HCT116 (cell line): Measurements from ENCODE around the gene TTC9.

Experiments used
- CTCF ChIP-seq, 3 experiments: fragments of 200-600 bp in 1 of 3; sonication (generic) in 1 of 3; IDR thresholded peaks in 2 of 3; conservative IDR thresholded peaks in 1 of 3; 2 replicates each; pipeline ENCODE4 v1.5.1; 2012 to 2017; ENCODE audit warnings: low read depth in 2 of 3, low read length in 2 of 3, antibody characterized with exemption in 1 of 3, borderline replicate concordance in 1 of 3, control low read depth in 1 of 3, mild to moderate bottlenecking in 1 of 3, mixed read lengths in 1 of 3, mixed run types in 1 of 3, moderate library complexity in 1 of 3; ENCODE audit not compliant: insufficient read depth in 1 of 3
- EGR1 ChIP-seq: IDR thresholded peaks from 2 replicates; pipeline ENCODE4 v1.6.1; 2012; ENCODE audit warnings: low read depth
- MAX ChIP-seq: IDR thresholded peaks from 2 replicates; pipeline ENCODE4 v1.6.1; 2012
- POLR2A ChIP-seq: IDR thresholded peaks from 2 replicates; pipeline ENCODE4 v1.7.0; 2011; ENCODE audit warnings: borderline replicate concordance; ENCODE audit not compliant: insufficient read depth, insufficient read length; ENCODE audit errors: extremely low read depth
- POLR2AphosphoS5 ChIP-seq: IDR thresholded peaks from 2 replicates; pipeline ENCODE4 v1.6.1; 2011; ENCODE audit warnings: mild to moderate bottlenecking, low read depth, low read length, moderate library complexity
- RAD21 ChIP-seq: IDR thresholded peaks from 2 replicates; pipeline ENCODE4 v1.6.1; 2012; ENCODE audit warnings: low read depth, mild to moderate bottlenecking
- SRF ChIP-seq: IDR thresholded peaks from 2 replicates; pipeline ENCODE4 v1.6.1; 2012; ENCODE audit warnings: low read depth
- ZNF274 ChIP-seq: fragments of 200-500 bp; sonication (Bioruptor generic); IDR thresholded peaks from 2 replicates; pipeline ENCODE4 v1.6.1; 2014; ENCODE audit warnings: mild to moderate bottlenecking, low read depth, low read length, inconsistent platforms

DNA sequence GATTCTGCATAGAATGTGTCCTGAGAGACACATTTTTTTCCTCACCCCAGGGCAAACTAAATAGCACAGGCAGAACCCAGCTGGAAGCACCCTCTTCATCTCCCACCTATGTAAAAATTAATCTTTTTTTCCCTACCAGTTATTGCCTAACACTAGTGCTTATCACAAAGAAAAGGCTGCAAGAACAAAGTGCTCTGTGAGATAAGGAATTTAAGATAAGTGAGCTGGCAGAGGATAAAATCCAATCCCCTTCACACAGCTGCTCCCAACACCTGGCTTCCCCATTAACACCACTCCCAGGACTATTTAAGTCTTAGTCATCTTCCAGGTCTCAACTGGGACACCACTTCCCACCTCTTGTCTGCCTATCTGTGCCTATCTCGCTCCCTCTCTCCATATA is 75.2 kb downstream of the TTC9 start:
- TF ChIP-seq CTCF (IDR thresholded peaks at IDR 0.05 in 2 of 3, conservative IDR thresholded peaks at IDR 0.05 in 1 of 3; ENCODE audit: borderline replicate concordance in 1 of 3, insufficient read depth in 1 of 3, low read depth in 2 of 3, low read length in 2 of 3): no peak
- TF ChIP-seq POLR2AphosphoS5: no peak
- TF ChIP-seq POLR2A: no peak
- no peak for TF ChIP-seq MAX
- TF ChIP-seq ZNF274: no peak
- TF ChIP-seq EGR1: no peak
- TF ChIP-seq SRF: no peak
- TF ChIP-seq RAD21: no peak
